HCT116 (cell line): ENCODE results near the gene ARHGAP12.

Source experiments
- EZH2 ChIP-seq: fragments of 200-600 bp; sonication (generic); IDR thresholded peaks from 2 replicates; pipeline ENCODE4 v1.6.1; 2017; ENCODE audit warnings: antibody characterized with exemption, mixed run types
- TF ChIP-seq, protein P1 (sequence below), 3 experiments: fragments of 200-600 bp in 1 of 3; sonication (generic) in 1 of 3; IDR thresholded peaks in 2 of 3; conservative IDR thresholded peaks in 1 of 3; 2 replicates each; pipeline ENCODE4 v1.5.1; 2012 to 2017; ENCODE audit warnings: low read depth in 2 of 3, low read length in 2 of 3, antibody characterized with exemption in 1 of 3, borderline replicate concordance in 1 of 3, control low read depth in 1 of 3, mild to moderate bottlenecking in 1 of 3, mixed read lengths in 1 of 3, mixed run types in 1 of 3, moderate library complexity in 1 of 3; ENCODE audit not compliant: insufficient read depth in 1 of 3

DNA sequence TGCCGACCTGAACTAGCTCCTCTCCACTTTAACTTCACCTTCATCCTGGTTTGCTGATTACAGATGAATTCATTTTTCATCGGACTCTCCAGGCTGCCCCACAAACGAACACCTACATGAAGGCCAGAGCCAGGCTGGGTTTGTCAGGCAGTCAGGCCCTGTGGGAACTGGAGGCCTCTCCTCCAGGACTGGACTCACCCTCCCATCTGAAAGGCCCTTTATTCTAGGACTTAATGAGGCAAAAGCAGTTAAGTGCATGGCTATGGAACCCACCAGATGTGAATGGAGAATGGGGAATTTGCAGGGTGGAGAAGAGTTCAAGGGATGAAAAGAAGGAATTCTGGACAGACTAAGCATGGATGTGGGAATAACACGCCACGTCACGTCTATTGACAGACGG is 170.8 kb downstream of the ARHGAP12 start:
- TF ChIP-seq, protein P1, sequence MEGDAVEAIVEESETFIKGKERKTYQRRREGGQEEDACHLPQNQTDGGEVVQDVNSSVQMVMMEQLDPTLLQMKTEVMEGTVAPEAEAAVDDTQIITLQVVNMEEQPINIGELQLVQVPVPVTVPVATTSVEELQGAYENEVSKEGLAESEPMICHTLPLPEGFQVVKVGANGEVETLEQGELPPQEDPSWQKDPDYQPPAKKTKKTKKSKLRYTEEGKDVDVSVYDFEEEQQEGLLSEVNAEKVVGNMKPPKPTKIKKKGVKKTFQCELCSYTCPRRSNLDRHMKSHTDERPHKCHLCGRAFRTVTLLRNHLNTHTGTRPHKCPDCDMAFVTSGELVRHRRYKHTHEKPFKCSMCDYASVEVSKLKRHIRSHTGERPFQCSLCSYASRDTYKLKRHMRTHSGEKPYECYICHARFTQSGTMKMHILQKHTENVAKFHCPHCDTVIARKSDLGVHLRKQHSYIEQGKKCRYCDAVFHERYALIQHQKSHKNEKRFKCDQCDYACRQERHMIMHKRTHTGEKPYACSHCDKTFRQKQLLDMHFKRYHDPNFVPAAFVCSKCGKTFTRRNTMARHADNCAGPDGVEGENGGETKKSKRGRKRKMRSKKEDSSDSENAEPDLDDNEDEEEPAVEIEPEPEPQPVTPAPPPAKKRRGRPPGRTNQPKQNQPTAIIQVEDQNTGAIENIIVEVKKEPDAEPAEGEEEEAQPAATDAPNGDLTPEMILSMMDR (IDR thresholded peaks at IDR 0.05 in 2 of 3, conservative IDR thresholded peaks at IDR 0.05 in 1 of 3; ENCODE audit: borderline replicate concordance in 1 of 3, insufficient read depth in 1 of 3, low read depth in 2 of 3, low read length in 2 of 3) = no peak
- no peak for TF ChIP-seq EZH2
